Smooth muscle cell (in vitro differentiated cells): ENCODE results near the gene RPS6KA2. TPM values are rescaled to one million over a fixed set of nuclear protein-coding genes. Genes with fewer than 3 reads are reported as not detected.

Experiments
- DNase-seq: peaks from one replicate; lab custom pipeline; 2025; ENCODE audit not compliant: unreplicated experiment; lab: John Stamatoyannopoulos, UW
- H2AFZ ChIP-seq: fragments of 200-600 bp; sonication (generic); 2 replicates; pipeline ENCODE4 v1.6.0; 2016; ENCODE audit warnings: antibody characterized with exemption, low read depth, mild to moderate bottlenecking
- H3F3A ChIP-seq: fragments of 200-600 bp; sonication (generic); 2 replicates; pipeline ENCODE4 v1.6.0; 2017; ENCODE audit warnings: antibody characterized with exemption, low read depth
- H3K27ac ChIP-seq: fragments of 200-600 bp; sonication (generic); 2 replicates; pipeline ENCODE4 v1.5.1; 2016; ENCODE audit warnings: low read depth, mild to moderate bottlenecking
- H3K27me3 ChIP-seq: fragments of 200-600 bp; sonication (generic); 2 replicates; pipeline ENCODE4 v1.6.1; 2016; ENCODE audit warnings: low read depth, mild to moderate bottlenecking
- H3K36me3 ChIP-seq: fragments of 200-600 bp; sonication (generic); 2 replicates; pipeline ENCODE4 v1.5.1; 2016; ENCODE audit warnings: low read depth
- H3K4me1 ChIP-seq: fragments of 200-600 bp; sonication (generic); 2 replicates; pipeline ENCODE4 v1.5.1; 2016; ENCODE audit warnings: low read depth
- H3K4me2 ChIP-seq: fragments of 200-600 bp; sonication (generic); 2 replicates; pipeline ENCODE4 v1.6.0; 2016; ENCODE audit warnings: mild to moderate bottlenecking
- H3K4me3 ChIP-seq: fragments of 200-600 bp; sonication (generic); 2 replicates; pipeline ENCODE4 v1.5.1; 2016; ENCODE audit warnings: mild to moderate bottlenecking
- H3K79me2 ChIP-seq: fragments of 200-600 bp; sonication (generic); 2 replicates; pipeline ENCODE4 v1.6.0; 2016; ENCODE audit warnings: low read depth, mild to moderate bottlenecking
- H3K9ac ChIP-seq: fragments of 200-600 bp; sonication (generic); 2 replicates; pipeline ENCODE4 v1.6.0; 2016; ENCODE audit warnings: low read depth
- H3K9me3 ChIP-seq: fragments of 200-600 bp; sonication (generic); replicated peaks from 2 replicates; pipeline ENCODE4 v1.5.1; 2016; ENCODE audit warnings: low read depth
- H4K20me1 ChIP-seq: fragments of 200-600 bp; sonication (generic); 2 replicates; pipeline ENCODE4 v1.6.0; 2016; ENCODE audit warnings: low read depth
- WGBS: methylation state at CpG from one replicate; pipeline ENCODE4 v1.1.7; 2016; ENCODE audit warnings: low lambda C conversion rate; 5-methylcytosine and 5-hydroxymethylcytosine counted together
- polyA plus RNA-seq: library from polyadenylated mRNA; unstranded; fragments of >200 nt; fragmentation: Nextera tagmentation; extraction: Ambion mirVana; gene quantifications from 2 replicates; pipeline ENCODE4 v1.2.1, GENCODE V29; 2016
- total RNA-seq: library from RNA; depleted of rRNA; stranded (reverse); fragments of >200 nt; gene quantifications from 2 replicates; pipeline ENCODE4 v1.2.3, GENCODE V29; 2014
- TF ChIP-seq, protein P1 (sequence below): fragments of 200-600 bp; sonication (generic); IDR thresholded peaks from 2 replicates; pipeline ENCODE4 v1.5.1; 2017; ENCODE audit warnings: borderline replicate concordance, mild to moderate bottlenecking, antibody characterized with exemption; ENCODE audit not compliant: insufficient read depth, poor library complexity, severe bottlenecking

Gene RPS6KA2
- total and polyA plus RNA-seq, 2 experiments from 2014 or later, result 7.8 to 10.4 TPM

GRCh38 chr6:166442131-166442685 lies 184.8 kb downstream of the RPS6KA2 start:
- Histone ChIP-seq H3K4me3 (no peak overlapping the region), H3K36me3 (no peaks in the 10 kb centered on the region), H3K4me2 (no peak overlapping the region), H3K9ac (no peak overlapping the region), H4K20me1 (no peaks in the 10 kb centered on the region), H3F3A (no peaks in the 10 kb centered on the region), H3K79me2 (no peaks in the 10 kb centered on the region), H3K4me1 (no peaks in the 10 kb centered on the region), H3K27ac (no peak overlapping the region), H3K27me3 (no peaks in the 10 kb centered on the region), H2AFZ (no peak overlapping the region), H3K9me3 (no peaks in the 10 kb centered on the region)
- 89% methylated on average over 18 of the region's 18 CpGs for WGBS
- TF ChIP-seq, protein P1, sequence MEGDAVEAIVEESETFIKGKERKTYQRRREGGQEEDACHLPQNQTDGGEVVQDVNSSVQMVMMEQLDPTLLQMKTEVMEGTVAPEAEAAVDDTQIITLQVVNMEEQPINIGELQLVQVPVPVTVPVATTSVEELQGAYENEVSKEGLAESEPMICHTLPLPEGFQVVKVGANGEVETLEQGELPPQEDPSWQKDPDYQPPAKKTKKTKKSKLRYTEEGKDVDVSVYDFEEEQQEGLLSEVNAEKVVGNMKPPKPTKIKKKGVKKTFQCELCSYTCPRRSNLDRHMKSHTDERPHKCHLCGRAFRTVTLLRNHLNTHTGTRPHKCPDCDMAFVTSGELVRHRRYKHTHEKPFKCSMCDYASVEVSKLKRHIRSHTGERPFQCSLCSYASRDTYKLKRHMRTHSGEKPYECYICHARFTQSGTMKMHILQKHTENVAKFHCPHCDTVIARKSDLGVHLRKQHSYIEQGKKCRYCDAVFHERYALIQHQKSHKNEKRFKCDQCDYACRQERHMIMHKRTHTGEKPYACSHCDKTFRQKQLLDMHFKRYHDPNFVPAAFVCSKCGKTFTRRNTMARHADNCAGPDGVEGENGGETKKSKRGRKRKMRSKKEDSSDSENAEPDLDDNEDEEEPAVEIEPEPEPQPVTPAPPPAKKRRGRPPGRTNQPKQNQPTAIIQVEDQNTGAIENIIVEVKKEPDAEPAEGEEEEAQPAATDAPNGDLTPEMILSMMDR, result no peak
- no peak for DNase-seq

GRCh38 chr6:166441325-166442078 lies 185.5 kb downstream of the RPS6KA2 start:
- TF ChIP-seq, protein P1, result no peak
- no peaks in the 10 kb centered on the region for H3K4me1 ChIP-seq
- no peak overlapping the region for H3K9ac ChIP-seq
- H2AFZ ChIP-seq, result no peak overlapping the region
- H3K4me2 ChIP-seq, result no peak overlapping the region
- H3K27me3 ChIP-seq, result no peaks in the 10 kb centered on the region
- 96% methylated on average over 19 of the region's 19 CpGs for WGBS
- no peak overlapping the region for H3K27ac ChIP-seq
- no peaks in the 10 kb centered on the region for H3K79me2 ChIP-seq
- H4K20me1 ChIP-seq, result no peaks in the 10 kb centered on the region
- no peak overlapping the region for H3K4me3 ChIP-seq
- no peaks in the 10 kb centered on the region for H3K36me3 ChIP-seq
- DNase-seq, result no peak
- H3F3A ChIP-seq, result no peaks in the 10 kb centered on the region
- no peaks in the 10 kb centered on the region for H3K9me3 ChIP-seq

DNA sequence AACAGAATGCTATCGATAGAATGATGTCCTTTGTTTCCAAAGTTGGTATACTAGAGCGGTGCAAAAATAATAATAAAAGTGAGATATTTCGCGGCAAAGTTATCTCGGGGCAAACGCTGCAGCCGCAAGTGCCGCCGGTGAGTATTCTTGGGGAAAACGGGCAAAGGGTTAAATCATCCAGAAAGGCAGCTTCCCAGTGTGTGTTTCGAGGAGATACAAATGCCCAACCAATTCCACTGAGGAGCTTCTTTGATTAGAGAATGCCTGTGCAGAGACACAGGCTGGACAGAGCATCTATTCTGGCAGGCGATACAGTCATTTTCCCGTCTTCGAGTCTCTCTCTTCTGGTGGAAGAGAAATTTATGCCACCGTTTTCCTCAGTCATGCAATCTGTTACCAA lies 186.3 kb downstream of the RPS6KA2 start:
- H2AFZ ChIP-seq, result no peak overlapping the region
- WGBS, result 93% methylated on average over 15 of the region's 15 CpGs
- H3K9me3 ChIP-seq, result no peaks in the 10 kb centered on the region
- H3K79me2 ChIP-seq, result no peaks in the 10 kb centered on the region
- TF ChIP-seq, protein P1, result no peak
- H3K4me1 ChIP-seq, result no peaks in the 10 kb centered on the region
- no peaks in the 10 kb centered on the region for H4K20me1 ChIP-seq
- no peak overlapping the region for H3K27ac ChIP-seq
- no peak overlapping the region for H3K4me3 ChIP-seq
- H3K9ac ChIP-seq, result no peak overlapping the region
- no peaks in the 10 kb centered on the region for H3K27me3 ChIP-seq
- no peak overlapping the region for H3K4me2 ChIP-seq
- H3F3A ChIP-seq, result no peaks in the 10 kb centered on the region
- no peaks in the 10 kb centered on the region for H3K36me3 ChIP-seq
- DNase-seq, result no peak
